Measurements from ENCODE around the gene CD58.

The CD58 gene

DNA sequence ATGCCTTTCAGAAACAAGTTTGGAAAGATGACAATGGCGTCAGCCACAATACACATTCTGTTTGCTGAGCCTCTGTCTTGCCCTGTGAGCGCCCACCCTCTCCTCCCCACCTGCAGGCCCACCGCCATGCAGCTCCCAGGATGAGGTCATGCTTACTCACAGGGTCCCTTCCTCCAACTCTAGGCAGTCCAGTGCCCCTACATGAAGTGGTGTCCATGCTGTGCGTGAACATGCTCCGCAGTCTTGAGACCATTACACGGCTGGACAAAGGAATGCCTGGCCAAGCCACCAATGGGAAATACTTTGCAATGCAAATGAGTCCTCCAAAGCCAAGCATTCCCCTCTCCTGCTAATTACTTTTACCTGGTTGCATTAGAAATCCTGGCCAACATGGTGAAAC is 92.2 kb downstream of the CD58 start:
- Histone ChIP-seq H3K4me3 (no peak overlapping the region), H3K27ac (no peak overlapping the region)
- no peak for DNase-seq (ENCODE audit: low spot score)
- no peak for TF ChIP-seq CTCF (IDR thresholded peaks at IDR 0.05)

- Histone ChIP-seq H3K27ac (no peak overlapping the region), H3K4me3 (no peak overlapping the region)
- no peak for DNase-seq (ENCODE audit: low spot score)
- TF ChIP-seq CTCF (IDR thresholded peaks at IDR 0.05): no peak
Measured at GRCh38 chr1:116477429-116477828, 93.4 kb downstream of the CD58 start.

GRCh38 chr1:116476321-116476720 is 94.5 kb downstream of the CD58 start:
- DNase-seq (ENCODE audit: low spot score): no peak
- H3K27ac ChIP-seq: no peak overlapping the region
- no peak for TF ChIP-seq CTCF (IDR thresholded peaks at IDR 0.05)
- H3K4me3 ChIP-seq: no peak overlapping the region

DNA sequence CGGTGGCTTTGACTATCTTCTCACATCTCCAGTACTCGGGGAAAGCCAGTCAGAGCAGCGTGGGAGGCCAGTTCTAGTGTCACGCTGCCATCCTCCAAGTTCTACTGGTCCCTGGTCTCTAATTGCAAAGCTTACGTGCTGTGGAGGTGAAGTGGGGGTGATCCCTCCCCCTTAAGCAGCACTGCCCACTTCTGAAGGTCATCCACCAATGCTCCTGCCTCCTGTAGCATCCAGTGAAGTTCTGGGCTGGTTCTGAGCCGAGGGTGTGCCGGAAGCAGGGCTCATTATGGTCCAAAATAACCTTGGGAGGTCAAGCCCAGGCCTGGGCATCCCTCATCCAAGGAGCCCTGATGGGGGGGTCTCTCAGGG is 95.0 kb downstream of the CD58 start:
- Histone ChIP-seq H3K27ac (no peak overlapping the region), H3K4me3 (no peak overlapping the region)
- DNase-seq (ENCODE audit: low spot score): no peak
- TF ChIP-seq CTCF (IDR thresholded peaks at IDR 0.05): no peak

DNA sequence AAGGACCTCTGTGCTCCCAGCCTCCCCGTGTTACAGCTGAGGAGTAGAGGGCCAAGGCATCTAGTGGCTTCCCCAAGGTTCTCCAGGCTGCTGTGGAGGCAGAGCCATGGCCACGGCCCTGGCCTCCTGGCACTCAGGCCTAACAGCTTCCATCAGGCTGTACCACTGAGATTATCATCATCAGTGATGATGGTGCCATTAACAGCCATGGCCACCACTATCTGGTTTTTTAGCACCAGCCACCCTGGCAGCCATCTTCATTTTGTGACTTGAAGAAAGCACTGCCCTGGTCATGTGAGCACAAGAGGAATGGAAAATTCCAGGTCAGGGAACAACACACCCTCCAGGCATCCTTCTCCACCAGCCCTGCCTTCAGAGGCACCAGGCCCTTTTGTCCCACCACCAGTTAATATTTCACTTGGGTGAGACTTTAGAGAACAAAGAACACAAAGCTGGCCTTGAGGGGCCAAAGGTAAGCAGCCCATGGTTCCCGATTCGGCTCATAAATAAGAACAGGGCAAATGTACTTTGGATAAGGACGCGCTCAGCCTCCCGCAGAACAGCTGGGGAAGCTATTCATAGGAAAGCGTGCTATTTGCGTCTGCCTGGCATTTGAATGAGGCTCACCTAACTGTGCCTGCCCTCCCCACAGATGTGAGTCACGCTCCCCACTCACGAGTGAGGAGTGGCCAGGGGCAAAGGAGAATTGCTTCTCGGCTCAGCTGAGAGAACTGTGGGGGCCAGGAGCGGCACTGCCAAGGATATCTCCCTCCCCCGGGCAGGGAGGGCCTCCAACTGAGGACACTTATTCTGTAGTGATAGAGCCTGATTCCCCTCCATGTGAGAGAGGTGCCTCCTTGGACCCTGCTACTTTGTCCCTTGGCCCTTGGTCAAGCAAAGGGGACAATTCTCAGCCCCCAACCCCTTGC is 95.6 kb downstream of the CD58 start:
- Histone ChIP-seq H3K4me3 (no peak overlapping the region), H3K27ac (no peak overlapping the region)
- TF ChIP-seq CTCF (IDR thresholded peaks at IDR 0.05): no peak
- no peak for DNase-seq (ENCODE audit: low spot score)

DNA sequence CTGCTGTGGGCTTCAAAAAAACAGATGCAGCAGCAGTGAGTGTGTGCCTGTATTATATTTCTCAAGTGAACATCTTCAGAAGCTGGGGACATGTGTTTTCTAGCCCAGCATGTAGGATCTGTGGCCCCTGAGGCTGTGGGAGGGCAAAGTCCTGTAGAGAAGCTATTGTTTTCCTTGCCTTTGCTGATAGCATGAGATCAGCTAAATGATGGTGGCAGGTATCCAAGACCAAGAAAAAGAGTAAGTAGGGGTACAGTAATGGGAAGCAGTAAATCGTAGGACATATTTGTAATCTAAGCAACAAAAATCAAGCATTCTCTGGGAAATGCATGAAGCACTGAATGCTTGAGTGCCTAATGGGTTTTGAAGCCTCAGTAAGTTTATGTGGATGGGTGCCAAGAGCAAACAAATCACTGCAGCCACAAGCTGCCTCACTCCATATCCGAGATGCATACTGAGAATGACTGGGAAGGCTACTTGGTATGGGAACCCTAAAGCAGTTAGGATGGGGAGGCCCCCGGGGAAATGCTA is 98.3 kb downstream of the CD58 start:
- no peak overlapping the region for H3K27ac ChIP-seq
- DNase-seq (ENCODE audit: low spot score): no peak
- no peak for TF ChIP-seq CTCF (IDR thresholded peaks at IDR 0.05)
- no peak overlapping the region for H3K4me3 ChIP-seq

DNA sequence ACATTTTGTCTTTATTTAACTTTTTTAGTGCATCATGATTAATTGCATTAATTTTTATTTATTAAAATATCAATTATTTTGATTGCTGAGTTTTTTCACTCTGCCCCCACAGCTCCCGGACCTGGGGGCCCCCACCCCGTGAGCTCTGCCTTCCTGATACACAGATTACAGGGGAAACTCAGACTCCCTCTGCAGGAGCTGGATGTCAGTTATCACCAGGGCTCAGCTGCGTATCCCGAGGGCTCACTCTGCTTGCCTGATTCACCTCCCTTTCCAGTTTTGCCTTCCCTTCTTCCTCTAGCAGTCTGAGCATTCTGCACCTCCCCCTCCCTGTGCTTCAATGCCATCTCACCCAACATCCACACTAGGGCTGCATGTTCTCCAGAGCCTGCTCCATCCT is 99.6 kb downstream of the CD58 start:
- DNase-seq (ENCODE audit: low spot score): no peak
- H3K27ac ChIP-seq: no peak overlapping the region
- TF ChIP-seq CTCF (IDR thresholded peaks at IDR 0.05): no peak
- no peak overlapping the region for H3K4me3 ChIP-seq

All from coronary artery (tissue), 2 donors.